Posterior vena cava (tissue), 2 donors: Measurements from ENCODE around the gene CMIP. TPM values are rescaled to one million over a fixed set of nuclear protein-coding genes. Genes with fewer than 3 reads are reported as not detected.

Experiments
- microRNA-seq, 2 donors: library from miRNA; unstranded; fragments of <30 nt; microRNA quantifications; one replicate each; pipeline ENCODE4 v1.2.0, GENCODE V29; 2020 to 2021; ENCODE audit warnings: borderline microRNAs expressed in 2 of 2
- total RNA-seq, 2 donors: library from RNA; stranded (reverse); fragmentation: NEBNext Ultra II Directional; extraction: Animal tissue kit (Norgen Biotek cat#: 25700); gene quantifications; one replicate each; pipeline ENCODE4 v1.2.1, GENCODE V29; 2021
- donor health status: DM: yes; HTN: yes; CAD: no.
- donor health status: DM: yes; HTN: yes; CAD: no.

Gene CMIP
- total RNA-seq, 2 donors from 2014 or later = 38.2 to 45.2 TPM

Small RNA genes lying within 50 kb of the gene (microRNA-seq; reads per million reads assigned to microRNA genes)
- gene MIR6504 (0.32 to 0.52 reads per million in 2 donors), gene MIR7854 (1.0 to 1.6 reads per million in 2 donors)

Other genes with a start within 250 kb of the CMIP start
- not detected for gene BCO1, start 206.1 kb upstream of the CMIP start, total RNA-seq
- 10 to 100 TPM in 1 of 2 donors, 1 to 10 TPM in 1; 7.8 to 12.4 TPM for gene GAN, start 129.8 kb upstream of the CMIP start, total RNA-seq